H9 (cell line): ENCODE measurements around the gene MIPOL1. TPM values are rescaled to one million over a fixed set of nuclear protein-coding genes. Genes with fewer than 3 reads are reported as not detected.

Experiments
- DNase-seq: peaks from one replicate; pipeline ENCODE4 v3.0.0-alpha.2; 2017
- H2AFZ ChIP-seq: one replicate; pipeline ENCODE4 v1.6.1; 2013; ENCODE audit warnings: mild to moderate bottlenecking, low read length, control low read depth, moderate library complexity
- H2AK5ac ChIP-seq: 2 replicates; pipeline ENCODE4 v1.6.1; 2013; ENCODE audit warnings: low read length, control low read depth, mixed read lengths; ENCODE audit not compliant: insufficient read length
- H2BK120ac ChIP-seq: one replicate; pipeline ENCODE4 v1.6.1; 2013; ENCODE audit warnings: low read depth, mild to moderate bottlenecking, low read length, control low read depth, inconsistent platforms; ENCODE audit not compliant: poor library complexity, severe bottlenecking
- H2BK12ac ChIP-seq: 2 replicates; pipeline ENCODE4 v1.6.1; 2013; ENCODE audit warnings: low read length, control low read depth, mixed read lengths, low read depth; ENCODE audit not compliant: insufficient read length
- H2BK15ac ChIP-seq: 2 replicates; pipeline ENCODE4 v1.6.1; 2013; ENCODE audit warnings: low read depth, low read length, control low read depth
- H2BK20ac ChIP-seq: one replicate; pipeline ENCODE4 v1.6.1; 2013; ENCODE audit warnings: low read depth, mild to moderate bottlenecking, low read length, control low read depth, inconsistent platforms; ENCODE audit not compliant: poor library complexity, severe bottlenecking
- H2BK5ac ChIP-seq: 2 replicates; pipeline ENCODE4 v1.6.1; 2013; ENCODE audit warnings: low read length, control low read depth, mixed read lengths; ENCODE audit not compliant: insufficient read length
- H3K14ac ChIP-seq: 2 replicates; pipeline ENCODE4 v1.6.1; 2013; ENCODE audit warnings: low read length, control low read depth; ENCODE audit not compliant: insufficient read depth
- H3K18ac ChIP-seq: 2 replicates; pipeline ENCODE4 v1.6.1; 2013; ENCODE audit warnings: low read depth, mild to moderate bottlenecking, mixed read lengths, low read length, control low read depth; ENCODE audit not compliant: insufficient read length
- H3K23ac ChIP-seq: 2 replicates; pipeline ENCODE4 v1.6.1; 2013; ENCODE audit warnings: low read length, control low read depth, mixed read lengths, low read depth; ENCODE audit not compliant: insufficient read length
- H3K23me2 ChIP-seq: 2 replicates; pipeline ENCODE4 v1.6.1; 2013; ENCODE audit warnings: low read depth, mild to moderate bottlenecking, mixed read lengths, low read length, control low read depth; ENCODE audit not compliant: insufficient read length, poor library complexity, severe bottlenecking
- H3K27ac ChIP-seq: 2 replicates; pipeline ENCODE4 v1.5.1; 2013; ENCODE audit warnings: low read length, control low read depth, mixed read lengths, low read depth; ENCODE audit not compliant: insufficient read length
- H3K27me3 ChIP-seq: 2 replicates; pipeline ENCODE4 v1.6.1; 2013; ENCODE audit warnings: low read length, control low read depth, inconsistent platforms; ENCODE audit not compliant: insufficient read depth
- H3K4ac ChIP-seq: 2 replicates; pipeline ENCODE4 v1.6.1; 2013; ENCODE audit warnings: low read depth, mild to moderate bottlenecking, control low read depth, inconsistent platforms, low read length, moderate library complexity
- H3K4me1 ChIP-seq: 2 replicates; pipeline ENCODE4 v1.6.1; 2013; ENCODE audit warnings: low read length, control low read depth, inconsistent platforms; ENCODE audit not compliant: insufficient read depth
- H3K4me2 ChIP-seq: 2 replicates; pipeline ENCODE4 v1.6.1; 2013; ENCODE audit warnings: low read length, control low read depth, mixed read lengths; ENCODE audit not compliant: insufficient read length, insufficient read depth
- H3K56ac ChIP-seq: 2 replicates; pipeline ENCODE4 v1.6.1; 2013; ENCODE audit warnings: low read depth, mild to moderate bottlenecking, mixed read lengths, low read length, control low read depth; ENCODE audit not compliant: insufficient read length
- H3K79me1 ChIP-seq: 2 replicates; pipeline ENCODE4 v1.6.1; 2013; ENCODE audit warnings: low read depth, mild to moderate bottlenecking, moderate library complexity, low read length, control low read depth, inconsistent platforms; ENCODE audit not compliant: insufficient read depth, poor library complexity, severe bottlenecking
- H3K79me2 ChIP-seq: 2 replicates; pipeline ENCODE4 v1.6.1; 2013; ENCODE audit warnings: low read length, control low read depth, inconsistent platforms; ENCODE audit not compliant: insufficient read depth
- H3K9ac ChIP-seq: 2 replicates; pipeline ENCODE4 v1.6.1; 2013; ENCODE audit warnings: low read length, control low read depth, mixed read lengths; ENCODE audit not compliant: insufficient read length; ENCODE audit errors: extremely low read depth
- H3K9me3 ChIP-seq: one replicate; pipeline ENCODE4 v1.6.1; 2013; ENCODE audit warnings: low read depth, low read length, inconsistent platforms; ENCODE audit not compliant: control insufficient read depth
- H3T11ph ChIP-seq: one replicate; pipeline ENCODE4 v1.6.1; 2013; ENCODE audit warnings: mild to moderate bottlenecking, low read length, control low read depth, inconsistent platforms
- H4K20me1 ChIP-seq: one replicate; pipeline ENCODE4 v1.6.1; 2013; ENCODE audit not compliant: control insufficient read depth, insufficient read length, insufficient read depth
- H4K5ac ChIP-seq: 2 replicates; pipeline ENCODE4 v1.6.1; 2013; ENCODE audit warnings: low read depth, mild to moderate bottlenecking, mixed read lengths, low read length, control low read depth; ENCODE audit not compliant: insufficient read length
- H4K8ac ChIP-seq: replicated peaks from 2 replicates; pipeline ENCODE4 v1.6.1; 2013; ENCODE audit warnings: low read length, control low read depth, mixed read lengths, low read depth; ENCODE audit not compliant: insufficient read length
- H4K91ac ChIP-seq: 2 replicates; pipeline ENCODE4 v1.6.1; 2013; ENCODE audit warnings: low read depth, mild to moderate bottlenecking, moderate library complexity, mixed read lengths, low read length, control low read depth; ENCODE audit not compliant: insufficient read length
- H3K27ac Mint-ChIP-seq, 3 experiments: 2 replicates in 2 of 3; 3 replicates in 1 of 3; pipeline ENCODE4 v1.8.0; 2020 to 2021; ENCODE audit warnings: mixed read lengths in 3 of 3, mild to moderate bottlenecking in 1 of 3, moderate library complexity in 1 of 3
- H3K27me3 Mint-ChIP-seq: 2 replicates; pipeline ENCODE4 v1.8.0; 2021; ENCODE audit warnings: low read depth, mild to moderate bottlenecking, moderate library complexity, mixed read lengths
- H3K36me3 Mint-ChIP-seq, 3 experiments: 2 replicates in 2 of 3; 3 replicates in 1 of 3; pipeline ENCODE4 v1.8.0; 2020 to 2021; ENCODE audit warnings: low read depth in 3 of 3, mixed read lengths in 3 of 3; ENCODE audit not compliant: insufficient read depth in 1 of 3
- H3K4me1 Mint-ChIP-seq, 2 experiments: 2 replicates each; pipeline ENCODE4 v1.8.0; 2020; ENCODE audit warnings: mixed read lengths in 2 of 2
- H3K4me3 Mint-ChIP-seq, 2 experiments: 2 replicates in 1 of 2; 3 replicates in 1 of 2; pipeline ENCODE4 v1.8.0; 2020 to 2021; ENCODE audit warnings: mild to moderate bottlenecking in 2 of 2, mixed read lengths in 2 of 2, moderate library complexity in 1 of 2
- H3K9me3 Mint-ChIP-seq, 2 experiments: 2 replicates in 1 of 2; 3 replicates in 1 of 2; pipeline ENCODE4 v1.8.0; 2020; ENCODE audit warnings: mild to moderate bottlenecking in 2 of 2, mixed read lengths in 2 of 2, moderate library complexity in 1 of 2
- CTCF ChIP-seq: fragments of 200-600 bp; sonication (generic); conservative IDR thresholded peaks from 3 replicates; pipeline ENCODE4 v1.8.0; 2021; ENCODE audit warnings: antibody characterized with exemption, mild to moderate bottlenecking
- total RNA-seq: library from RNA; stranded (reverse); gene quantifications from 2 replicates; pipeline ENCODE4 v1.2.1, GENCODE V29; 2021

MIPOL1 gene
- total RNA-seq, 1 experiment from 2014 or later = 15.6 TPM

GRCh38 chr14:37469650-37470049 lies 271.9 kb downstream of the MIPOL1 start:
- Histone ChIP-seq H3K9ac (no peak overlapping the region), H3K27me3 (no peaks in the 10 kb centered on the region), H2AK5ac (no peak overlapping the region), H3K18ac (no peak overlapping the region), H3K4me2 (no peak overlapping the region), H3K79me2 (no peaks in the 10 kb centered on the region), H4K5ac (no peak overlapping the region), H4K20me1 (no peaks in the 10 kb centered on the region), H2BK12ac (no peak overlapping the region), H3T11ph (no peak overlapping the region), H3K79me1 (no peaks in the 10 kb centered on the region), H4K91ac (no peak overlapping the region), H3K27ac (no peak overlapping the region), H4K8ac (no peak overlapping the region), H3K23me2 (no peaks in the 10 kb centered on the region), H2BK120ac (no peak overlapping the region), H3K9me3 (no peaks in the 10 kb centered on the region), H3K23ac (no peak overlapping the region), H2AFZ (no peak overlapping the region), H3K4me1 (no peaks in the 10 kb centered on the region; the same call in 1 of the 2 replicates), H2BK20ac (no peak overlapping the region), H3K56ac (no peak overlapping the region), H3K4ac (no peak overlapping the region), H2BK15ac (no peak overlapping the region), H2BK5ac (no peak overlapping the region), H3K14ac (no peak overlapping the region)
- Mint-ChIP-seq H3K36me3 (no peaks in the 10 kb centered on the region), H3K9me3 (no peaks in the 10 kb centered on the region), H3K4me3 (no peak overlapping the region), H3K27ac (no peak overlapping the region), H3K27me3 (no peaks in the 10 kb centered on the region), H3K4me1 (peaks cover 7 to 8% of the 10 kb centered on the region in 2 experiments; a peak in 3 of 4 replicates)
- TF ChIP-seq CTCF = no peak
- no peak for DNase-seq
